IMR-90 (cell line): ENCODE data around the gene SCARF2. TPM values are rescaled to one million over a fixed set of nuclear protein-coding genes. Genes with fewer than 3 reads are reported as not detected.

ENCODE experiments used
- ATAC-seq: fragments of 200-7000 bp; cut with Tn5 transposase; 2 replicates; pipeline ENCODE4 v1.9.1; 2020; ENCODE audit warnings: low read depth, mild to moderate bottlenecking, moderate library complexity
- BruUV-seq: library from RNA; stranded (reverse); fragments of 400-500 nt; replicated peaks from 2 replicates; lab custom pipeline; 2021; lab: Mats Ljungman, UMichigan
- CTCF ChIA-PET: fragments of 300-600 bp; formaldehyde crosslinking; extraction: SDS; loops from one replicate; lab custom pipeline; 2021; ENCODE audit warnings: antibody characterized with exemption; lab: Yijun Ruan, JAX
- POLR2A ChIA-PET: fragments of 300-600 bp; sonication (Branson Sonifier 250); formaldehyde crosslinking; loops from one replicate; lab custom pipeline; 2022; ENCODE audit warnings: antibody characterized with exemption; ENCODE audit not compliant: unreplicated experiment; lab: Charles Lee
- DNase-seq: peaks from one replicate; pipeline ENCODE4 v3.0.0; 2013
- H2AFZ ChIP-seq: replicated peaks from 2 replicates; pipeline ENCODE3; 2013; ENCODE audit warnings: low read length, mild to moderate bottlenecking; ENCODE audit not compliant: poor library complexity
- H2AK5ac ChIP-seq: 2 replicates; pipeline ENCODE4 v1.6.1; 2013; ENCODE audit warnings: low read depth, low read length, inconsistent platforms
- H2AK9ac ChIP-seq: replicated peaks from 2 replicates; pipeline ENCODE3; 2013; ENCODE audit warnings: mild to moderate bottlenecking, low read depth, low read length, moderate library complexity; ENCODE audit not compliant: poor library complexity
- H2BK120ac ChIP-seq: 2 replicates; pipeline ENCODE4 v1.6.1; 2013; ENCODE audit warnings: low read depth, low read length, inconsistent platforms
- H2BK15ac ChIP-seq: 3 replicates; pipeline ENCODE4 v1.6.1; 2013; ENCODE audit warnings: low read depth, low read length, inconsistent platforms
- H2BK20ac ChIP-seq: 2 replicates; pipeline ENCODE4 v1.6.1; 2013; ENCODE audit warnings: low read depth, mild to moderate bottlenecking, inconsistent platforms, low read length, moderate library complexity
- H2BK5ac ChIP-seq: 2 replicates; pipeline ENCODE4 v1.6.1; 2013; ENCODE audit warnings: mild to moderate bottlenecking, low read depth, low read length, inconsistent platforms; ENCODE audit not compliant: poor library complexity, severe bottlenecking
- H3K14ac ChIP-seq: replicated peaks from 2 replicates; pipeline ENCODE4 v1.6.1; 2013; ENCODE audit warnings: low read depth, low read length, inconsistent platforms
- H3K18ac ChIP-seq: 2 replicates; pipeline ENCODE4 v1.6.1; 2013; ENCODE audit warnings: low read depth, low read length, control low read depth
- H3K23ac ChIP-seq: 2 replicates; pipeline ENCODE4 v1.6.1; 2013; ENCODE audit warnings: low read depth, low read length, inconsistent platforms
- H3K27ac ChIP-seq: 2 replicates; pipeline ENCODE4 v1.5.1; 2013; ENCODE audit warnings: mild to moderate bottlenecking, control low read depth, low read length; ENCODE audit not compliant: insufficient read depth
- H3K27me3 ChIP-seq: 2 replicates; pipeline ENCODE4 v1.6.1; 2013; ENCODE audit warnings: low read length; ENCODE audit not compliant: control insufficient read depth, insufficient read depth
- H3K36me3 ChIP-seq: 2 replicates; pipeline ENCODE4 v1.6.1; 2013; ENCODE audit warnings: low read length, mixed read lengths; ENCODE audit not compliant: control insufficient read depth, insufficient read depth
- H3K4ac ChIP-seq: 2 replicates; pipeline ENCODE4 v1.6.1; 2013; ENCODE audit warnings: low read depth, low read length, inconsistent platforms
- H3K4me1 ChIP-seq: 2 replicates; pipeline ENCODE4 v1.6.1; 2013; ENCODE audit warnings: low read length, mixed read lengths; ENCODE audit not compliant: control insufficient read depth, insufficient read depth
- H3K4me2 ChIP-seq: 2 replicates; pipeline ENCODE4 v1.6.1; 2013; ENCODE audit warnings: low read depth, mild to moderate bottlenecking, control low read depth, low read length, moderate library complexity
- H3K4me3 ChIP-seq: 2 replicates; pipeline ENCODE4 v1.5.1; 2013; ENCODE audit warnings: low read depth, mild to moderate bottlenecking, control low read depth, low read length, moderate library complexity; ENCODE audit not compliant: insufficient read depth
- H3K56ac ChIP-seq: 2 replicates; pipeline ENCODE4 v1.6.1; 2013; ENCODE audit warnings: low read length, inconsistent platforms; ENCODE audit not compliant: insufficient read depth; ENCODE audit errors: extremely low read depth
- H3K79me1 ChIP-seq, 2 experiments: 2 replicates each; pipeline ENCODE4 v1.6.1; 2013; ENCODE audit warnings: low read length in 2 of 2, inconsistent platforms in 1 of 2, low read depth in 1 of 2
- H3K9ac ChIP-seq: 2 replicates; pipeline ENCODE4 v1.6.1; 2013; ENCODE audit warnings: low read depth, low read length, control low read depth
- H3K9me1 ChIP-seq: 2 replicates; pipeline ENCODE4 v1.6.1; 2013; ENCODE audit warnings: low read length, inconsistent platforms; ENCODE audit not compliant: insufficient read depth
- H3K9me3 ChIP-seq: 2 replicates; pipeline ENCODE4 v1.6.1; 2013; ENCODE audit warnings: low read length; ENCODE audit not compliant: control insufficient read depth, insufficient read depth
- H4K20me1 ChIP-seq: 2 replicates; pipeline ENCODE4 v1.6.1; 2013; ENCODE audit warnings: low read length, inconsistent platforms; ENCODE audit not compliant: insufficient read depth
- H4K5ac ChIP-seq: 2 replicates; pipeline ENCODE4 v1.6.1; 2013; ENCODE audit warnings: mild to moderate bottlenecking, low read depth, low read length, control low read depth
- H4K8ac ChIP-seq, 2 experiments: 2 replicates each; pipeline ENCODE4 v1.6.1; 2013; ENCODE audit warnings: low read depth in 2 of 2, low read length in 2 of 2, control low read depth in 1 of 2, inconsistent platforms in 1 of 2
- H4K91ac ChIP-seq: 2 replicates; pipeline ENCODE4 v1.6.1; 2013; ENCODE audit warnings: low read depth, low read length, inconsistent platforms; ENCODE audit not compliant: insufficient read depth
- CEBPB ChIP-seq: IDR thresholded peaks from 2 replicates; pipeline ENCODE4 v1.6.1; 2012; ENCODE audit warnings: low read depth, low read length, improper control_type of control experiment
- RAD21 ChIP-seq: IDR thresholded peaks from 2 replicates; pipeline ENCODE4 v1.6.1; 2012; ENCODE audit warnings: low read length, improper control_type of control experiment
- WGBS, 2 experiments: methylation state at CpG; one replicate each; pipeline versions ENCODE4 v1.1.5 to v1.1.7; 2013; ENCODE audit warnings: missing lambda C conversion rate in 2 of 2; ENCODE audit not compliant: insufficient read length in 1 of 2; ENCODE audit errors: extremely low coverage in 2 of 2; 5-methylcytosine and 5-hydroxymethylcytosine counted together
- dilution Hi-C: fragments of 300-500 bp; cut with HindIII; formaldehyde crosslinking; loops from one replicate; pipeline ENCODE4 v1.14.3; 2018; ENCODE audit warnings: low sequenced_read_pairs; ENCODE audit not compliant: unreplicated experiment
- in situ Hi-C: fragments of 300-500 bp; cut with MboI; formaldehyde crosslinking; loops from 3 replicates; pipeline ENCODE4 v1.14.3; 2019; ENCODE audit warnings: low sequenced_read_pairs, inconsistent platforms, mixed read lengths
- intact Hi-C: fragments of 100-400 bp; cut with micrococcal nuclease; formaldehyde crosslinking; loops from 2 replicates; pipeline ENCODE4 v1.10.0; 2022
- polyA plus RNA-seq, 3 experiments: library from polyadenylated mRNA; depleted of rRNA; stranded (reverse); fragments of >200 nt; gene quantifications; 2 replicates each; pipeline ENCODE4 v1.2.3, GENCODE V29; 2012; ENCODE audit warnings: low replicate concordance in 1 of 3
- total RNA-seq: library from RNA; depleted of rRNA; stranded (reverse); fragments of >200 nt; gene quantifications from 2 replicates; pipeline ENCODE4 v1.2.3, GENCODE V29; 2012

Gene SCARF2
- total and polyA plus RNA-seq, 2 of the 4 experiments (the other 2 are of a cell fraction), result 3.4 to 37.0 TPM

GRCh38 chr22:20414059-20414440 is 23.6 kb downstream of the SCARF2 start:
- Histone ChIP-seq H3K4me1 (no peaks in the 10 kb centered on the region), H3K9ac (no peak overlapping the region), H4K8ac (no peak overlapping the region), H3K9me3 (no peaks in the 10 kb centered on the region), H3K27me3 (no peaks in the 10 kb centered on the region), H2BK120ac (no peak overlapping the region), H3K4ac (no peak overlapping the region), H2AK9ac (no peak overlapping the region), H3K18ac (no peak overlapping the region), H2BK5ac (no peak overlapping the region), H3K9me1 (no peaks in the 10 kb centered on the region), H3K79me1 (no peaks in the 10 kb centered on the region), H2AFZ (no peak overlapping the region), H2AK5ac (peak overlapping the region; percentile 13; the same call in 1 of the 2 replicates), H3K4me2 (no peak overlapping the region), H3K4me3 (no peak overlapping the region), H4K5ac (no peak overlapping the region), H2BK20ac (no peak overlapping the region), H3K36me3 (no peaks in the 10 kb centered on the region), H3K23ac (no peak overlapping the region), H3K27ac (no peak overlapping the region), H2BK15ac (no peak overlapping the region), H3K14ac (no peak overlapping the region), H4K20me1 (no peaks in the 10 kb centered on the region; the same call in 1 of the 2 replicates), H4K91ac (no peak overlapping the region), H3K56ac (no peak overlapping the region)
- WGBS, 2 experiments, result 80% methylated on average over 2 of the region's 5 CpGs; no CpG with 5 or more reads in 1 of the 2 experiments
- TF ChIP-seq CEBPB (no peak), RAD21 (no peak)
- ATAC-seq (no peak), DNase-seq (no peak)
- intact Hi-C loops (no loop called here), in situ Hi-C loops (loop anchor here (10.0 kb wide), 1 partner anchor 51 kb away; no protein-coding TSS in a partner anchor), dilution Hi-C loops (no loop called here)
- BruUV-seq, result no TSS peak
- ChIA-PET CTCF (no interaction called here), POLR2A (no interaction called here)
